NCI-H2171 treated with DMSO at 0.1 percent for 48 hours (cell line): ENCODE measurements around the gene CTU2.

Source experiments
- DNase-seq: peaks from one replicate; lab custom pipeline; 2025; lab: John Stamatoyannopoulos, UW

Gene CTU2

DNA sequence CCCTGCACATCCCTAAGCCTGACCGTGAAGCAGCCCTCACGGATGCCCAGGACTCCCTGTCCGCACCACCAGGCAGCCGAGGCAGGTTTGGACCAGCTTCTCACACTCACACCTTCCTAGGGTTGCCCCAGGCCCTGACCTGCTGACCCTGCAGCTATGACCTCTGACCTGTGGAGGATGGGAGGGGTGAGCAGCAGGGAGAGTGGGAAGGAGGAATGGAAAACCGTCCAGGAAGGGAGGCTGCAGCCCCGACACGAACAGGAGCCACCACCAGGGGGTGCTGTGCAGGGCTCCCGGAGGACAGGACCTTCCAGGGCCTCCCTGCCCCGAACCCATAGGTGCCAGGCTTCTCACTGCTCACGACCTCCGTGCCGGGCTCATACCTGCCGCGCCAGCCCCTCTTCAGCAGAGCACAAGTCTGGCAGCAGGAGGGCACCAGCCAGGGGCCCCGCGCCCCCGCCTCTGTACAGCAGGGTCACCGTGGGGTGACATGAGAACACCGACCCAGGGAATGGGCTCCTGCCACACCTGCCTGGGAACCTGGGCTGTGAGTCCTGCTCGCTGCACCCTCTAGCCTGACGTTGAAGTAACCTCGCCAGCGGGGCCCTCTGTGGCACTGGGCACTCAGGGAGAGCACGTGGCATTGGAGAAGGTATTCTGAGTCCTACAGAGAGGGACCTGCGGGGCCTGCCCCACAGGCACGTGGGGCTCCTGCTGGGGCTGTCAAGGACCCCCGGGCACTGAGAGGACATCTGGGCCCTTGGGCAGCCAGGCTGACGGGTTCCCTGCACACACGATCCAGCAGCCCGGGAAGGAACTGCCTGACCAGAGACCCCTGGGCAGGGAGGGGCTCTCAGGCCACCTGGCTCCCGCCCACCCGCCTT is 37.6 kb downstream of the CTU2 start:
- DNase-seq: peak; percentile 24

DNA sequence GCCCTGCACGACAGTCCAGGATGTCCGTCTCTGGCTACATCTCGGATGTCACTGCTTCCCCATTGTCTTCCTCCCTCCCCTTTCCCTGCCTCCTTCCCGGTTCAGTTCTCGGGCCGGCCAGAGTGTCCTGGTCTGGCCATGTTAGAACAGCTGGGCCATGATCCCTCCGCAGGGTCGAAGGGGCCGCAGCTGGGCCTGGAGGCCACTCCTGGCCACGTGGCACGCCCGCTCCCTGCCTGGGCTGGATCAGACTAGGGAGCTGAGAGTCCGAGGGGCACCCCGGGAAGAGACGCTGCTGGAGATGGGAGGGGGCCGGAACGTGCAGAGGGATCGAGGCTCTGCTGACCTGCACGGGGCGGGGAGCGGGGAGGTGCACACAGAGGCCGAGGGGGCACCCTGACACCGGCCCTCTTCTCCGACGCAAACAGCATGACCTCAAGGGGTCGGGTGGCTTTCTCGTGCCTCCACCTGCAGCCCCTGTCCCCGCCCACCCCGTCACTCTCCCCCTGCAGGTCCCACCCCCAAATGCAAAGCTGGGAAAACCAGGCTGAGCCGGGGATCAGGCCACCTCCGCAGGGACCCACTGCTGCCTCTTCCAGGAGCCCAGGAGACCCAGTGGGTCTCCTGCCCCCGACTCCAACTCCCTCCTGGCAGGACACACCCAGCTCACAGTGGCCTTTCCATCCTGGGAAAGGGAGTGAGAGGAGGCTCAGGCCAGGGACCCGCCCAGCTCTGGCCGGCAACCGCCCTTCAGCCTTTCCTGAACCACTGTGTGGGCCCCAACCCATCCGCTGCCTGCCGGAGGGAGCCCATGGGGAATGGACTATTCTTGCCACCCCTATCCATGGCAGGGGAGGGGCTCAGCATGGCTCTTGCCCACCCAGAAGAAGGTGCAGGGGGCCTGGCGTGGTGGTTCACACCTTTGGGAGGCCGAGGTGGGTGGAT is 38.5 kb downstream of the CTU2 start:
- no peak for DNase-seq

- DNase-seq: no peak
Measured at GRCh38 chr16:88746506-88746905, 40.2 kb downstream of the CTU2 start.

- DNase-seq: peak; percentile 54
Measured at GRCh38 chr16:88747588-88748301, 41.4 kb downstream of the CTU2 start.

- DNase-seq: no peak
Measured at GRCh38 chr16:88748364-88748763, 42.1 kb downstream of the CTU2 start.

DNA sequence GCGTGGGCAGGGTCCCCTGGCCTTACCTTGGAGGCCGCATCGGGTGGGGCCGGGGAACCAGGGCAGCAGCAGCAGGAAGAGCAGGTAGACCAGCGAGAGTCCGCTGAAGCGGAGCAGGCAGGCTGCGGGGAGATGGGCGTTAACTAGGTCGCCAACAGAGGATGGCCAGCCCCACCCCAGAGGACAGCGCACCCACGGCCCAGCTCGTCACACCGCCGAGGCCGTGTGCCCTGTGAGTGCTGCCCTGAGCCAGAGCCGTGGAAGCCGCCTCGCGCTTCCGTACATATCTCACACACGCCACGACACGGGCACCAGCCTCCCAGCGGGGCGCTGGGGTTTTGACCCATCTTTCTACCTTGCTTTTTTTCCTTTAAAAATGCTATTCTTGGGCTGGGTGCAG is 43.1 kb downstream of the CTU2 start:
- no peak for DNase-seq

DNA sequence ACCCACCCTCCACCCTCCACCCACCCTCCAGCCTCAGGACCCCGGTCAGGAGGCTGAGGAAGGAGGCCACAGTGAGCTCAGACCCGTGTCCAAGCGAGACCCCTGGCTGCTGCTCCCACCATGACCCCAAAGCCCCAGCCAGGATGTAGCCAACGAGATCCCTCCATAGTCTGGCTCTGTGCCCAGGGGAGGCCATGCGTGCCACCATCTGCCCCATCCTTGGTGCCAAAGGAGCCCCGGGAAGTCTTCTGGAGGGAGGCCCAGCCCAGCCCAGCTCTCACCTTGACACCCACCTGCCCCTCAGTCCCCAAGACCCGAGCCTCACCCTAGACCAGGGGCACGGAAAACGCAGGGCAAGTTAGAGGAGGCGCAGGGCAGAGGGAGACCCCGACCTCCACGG is 44.6 kb downstream of the CTU2 start:
- DNase-seq: peak; percentile 70

DNA sequence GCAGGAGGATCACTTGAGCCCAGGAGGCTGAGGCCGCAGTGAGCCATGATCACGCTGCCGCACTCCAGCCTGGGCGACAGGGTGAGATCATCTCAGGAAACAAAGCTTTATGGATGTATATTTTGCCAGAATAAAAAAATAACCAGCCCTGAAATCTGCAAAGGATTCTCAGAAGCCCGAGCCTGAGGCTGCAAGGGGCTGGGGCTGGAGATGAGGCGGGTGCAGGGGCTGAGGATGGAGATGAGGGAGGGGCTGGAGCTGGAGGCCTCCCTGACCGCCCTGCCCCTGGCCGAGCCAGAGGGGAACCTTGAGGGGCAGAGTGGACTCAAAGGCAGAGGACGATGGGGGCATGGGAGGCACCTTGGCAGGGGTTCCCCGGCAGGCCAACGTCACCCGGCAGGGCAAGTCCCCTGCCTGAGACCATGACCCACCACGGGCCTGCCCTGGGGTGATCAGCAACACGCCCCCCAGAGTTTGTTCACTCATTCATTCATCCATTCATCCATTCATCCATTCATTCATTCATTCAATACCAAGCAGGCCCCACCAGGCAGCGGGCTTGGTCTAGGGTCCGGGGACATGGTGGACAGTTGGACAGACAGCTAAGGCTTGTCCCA is 46.2 kb downstream of the CTU2 start:
- no peak for DNase-seq

GRCh38 chr16:88753191-88753590 is 46.9 kb downstream of the CTU2 start:
- DNase-seq: no peak

GRCh38 chr16:88753602-88754001 is 47.3 kb downstream of the CTU2 start:
- DNase-seq: no peak

- DNase-seq: no peak
Measured at GRCh38 chr16:88754109-88754911, 48.0 kb downstream of the CTU2 start.

DNA sequence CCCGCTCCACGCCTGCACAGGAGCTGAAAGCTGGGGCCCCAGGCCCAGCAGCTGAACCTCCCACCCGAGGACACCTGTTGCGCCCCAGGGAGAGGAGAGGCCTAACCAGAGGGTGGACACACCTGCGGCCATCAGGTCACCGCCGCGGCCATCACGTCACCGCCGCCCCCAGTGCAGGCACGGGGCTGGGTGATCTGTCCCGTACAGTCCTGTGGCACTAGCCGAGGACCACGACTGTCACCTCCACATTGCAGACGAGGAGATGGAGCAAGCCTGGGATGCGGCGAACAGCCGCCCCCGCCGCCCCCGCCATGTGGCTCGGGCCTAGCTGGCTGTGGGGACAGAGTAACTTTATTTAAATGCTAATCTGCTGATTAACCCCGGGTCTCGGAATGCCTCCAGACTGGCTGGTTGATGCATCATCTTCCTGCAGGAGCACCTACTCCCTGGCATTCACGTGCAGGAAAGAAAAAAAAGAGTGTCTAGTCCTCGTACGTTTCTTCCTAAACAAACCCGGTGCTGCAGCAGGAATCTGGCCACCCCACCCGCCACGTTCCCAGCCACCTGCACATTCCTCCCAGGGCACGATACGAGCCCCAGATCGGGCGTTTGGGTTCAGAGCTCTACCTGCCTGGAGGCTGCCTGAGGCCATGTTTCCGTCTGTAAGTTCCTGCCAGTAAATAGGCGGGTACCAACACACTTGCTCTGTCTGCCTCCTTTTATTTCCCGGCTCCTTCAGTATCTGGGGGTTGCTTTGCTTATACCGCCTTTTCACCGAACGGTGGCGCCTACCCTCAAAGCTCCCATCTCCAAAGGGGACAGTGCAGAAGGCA is 48.8 kb downstream of the CTU2 start:
- DNase-seq: no peak

- no peak for DNase-seq
Measured at GRCh38 chr16:88755745-88756443, 49.6 kb downstream of the CTU2 start.

GRCh38 chr16:88758227-88758943 is 52.1 kb downstream of the CTU2 start:
- DNase-seq: no peak

GRCh38 chr16:88758944-88759244 is 52.6 kb downstream of the CTU2 start:
- DNase-seq: no peak

DNA sequence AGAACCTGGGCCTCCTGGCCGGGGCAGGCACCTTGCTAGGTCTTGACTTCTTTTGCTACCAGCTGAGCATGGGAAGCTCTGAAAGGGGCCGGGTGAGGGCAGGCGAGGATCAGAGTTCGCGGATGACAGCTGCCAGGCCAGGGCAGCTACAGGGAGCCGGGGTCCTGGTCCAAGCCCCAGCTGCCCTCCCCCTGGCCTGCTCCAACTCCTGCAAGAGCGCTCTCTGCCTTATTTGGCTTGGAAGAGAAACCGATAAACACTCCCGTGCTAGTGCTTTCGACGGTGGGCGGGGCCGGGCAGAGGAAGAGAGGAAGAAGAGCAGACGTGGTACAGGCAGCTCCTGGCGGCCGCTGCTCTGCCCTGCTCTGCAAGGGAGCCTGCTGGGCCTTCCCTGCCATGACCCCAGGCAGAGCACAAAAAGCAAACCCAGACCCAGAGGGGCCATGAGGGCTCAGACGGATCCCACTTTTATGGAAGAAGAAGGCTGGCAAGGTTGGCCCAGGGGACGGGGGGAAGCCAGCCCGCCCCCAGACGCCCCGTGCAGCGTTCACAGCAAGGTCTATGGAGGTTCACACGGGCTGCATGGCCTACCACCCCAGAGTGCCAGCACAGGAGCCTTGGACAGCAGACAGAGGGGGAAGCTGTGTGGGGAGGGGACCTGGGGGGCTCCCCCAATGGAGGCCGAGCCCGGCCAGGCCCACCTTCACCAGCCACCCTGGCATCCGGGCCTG is 53.1 kb downstream of the CTU2 start:
- no peak for DNase-seq

GRCh38 chr16:88759976-88760350 is 53.7 kb downstream of the CTU2 start:
- DNase-seq: no peak

DNA sequence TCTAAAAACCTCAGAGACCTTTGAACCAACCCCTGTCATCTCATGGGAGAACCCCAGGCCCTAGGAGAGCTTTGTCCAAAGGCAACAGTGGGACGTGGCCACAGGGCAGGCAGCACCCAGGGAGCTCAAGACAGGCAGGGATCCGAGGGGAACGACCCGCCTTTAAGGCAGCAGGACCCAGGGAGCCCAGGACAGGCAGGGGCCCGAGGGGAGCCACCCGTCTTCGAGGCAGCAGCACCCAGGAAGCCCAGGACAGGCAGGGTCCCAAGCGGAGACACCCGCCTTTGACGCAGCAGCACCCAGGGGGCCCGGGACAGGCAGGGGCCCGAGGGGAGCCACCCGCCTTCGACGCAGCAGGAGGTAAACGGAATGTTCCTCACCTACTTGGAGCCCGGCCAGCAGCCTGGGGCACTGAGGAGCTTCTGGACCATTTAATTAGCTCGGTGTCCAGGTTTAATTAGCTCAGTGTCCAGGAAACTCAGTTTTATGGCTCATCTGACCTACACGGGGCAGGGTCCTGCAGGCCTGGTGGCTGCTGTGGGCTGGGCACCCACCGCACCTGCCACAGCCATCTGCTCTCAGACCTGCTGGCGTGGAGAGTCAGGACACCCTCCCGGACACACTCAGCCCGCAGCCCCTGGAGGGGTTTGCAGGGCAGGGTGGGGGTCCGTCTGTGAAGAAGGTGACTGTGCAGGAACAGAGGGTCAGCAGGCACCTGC is 54.3 kb downstream of the CTU2 start:
- no peak for DNase-seq
